PC-3 (cell line): ENCODE results near the gene AK4. TPM values are rescaled to one million over a fixed set of nuclear protein-coding genes. Genes with fewer than 3 reads are reported as not detected.

Experiments used
- ATAC-seq: fragments of 200-7000 bp; cut with Tn5 transposase; 2 replicates; pipeline ENCODE4 v1.9.1; 2020; ENCODE audit warnings: mild to moderate bottlenecking, moderate library complexity
- BruUV-seq: library from RNA; stranded (reverse); fragments of 400-500 nt; replicated peaks from 2 replicates; lab custom pipeline; 2021; lab: Mats Ljungman, UMichigan
- CTCF ChIA-PET: fragments of 300-600 bp; sonication (Branson Sonifier 250); formaldehyde crosslinking; loops from one replicate; lab custom pipeline; 2022; ENCODE audit warnings: antibody characterized with exemption; lab: Charles Lee
- POLR2A ChIA-PET: fragments of 300-600 bp; sonication (Branson Sonifier 250); formaldehyde crosslinking; loops from one replicate; lab custom pipeline; 2022; ENCODE audit warnings: antibody characterized with exemption; ENCODE audit not compliant: unreplicated experiment; lab: Charles Lee
- DNase-seq: peaks from one replicate; pipeline ENCODE4 v3.0.0-alpha.2; 2015
- H2AFZ ChIP-seq: fragments of 300-600 bp; sonication (generic); 2 replicates; pipeline ENCODE4 v1.6.0; 2016; ENCODE audit warnings: antibody characterized with exemption, low read length
- H3F3A ChIP-seq: fragments of 300-600 bp; sonication (generic); one replicate; pipeline ENCODE4 v1.6.0; 2017; ENCODE audit warnings: antibody characterized with exemption, low read length, control low read depth, mild to moderate bottlenecking; ENCODE audit not compliant: unreplicated experiment
- H3K27ac ChIP-seq: fragments of 300-600 bp; sonication (generic); 2 replicates; pipeline ENCODE4 v1.5.1; 2016; ENCODE audit warnings: mild to moderate bottlenecking, low read length
- H3K27me3 ChIP-seq: fragments of 300-600 bp; sonication (generic); 2 replicates; pipeline ENCODE4 v1.6.1; 2016; ENCODE audit warnings: low read length, mixed read lengths
- H3K36me3 ChIP-seq: fragments of 300-600 bp; sonication (generic); 2 replicates; pipeline ENCODE4 v1.6.1; 2016; ENCODE audit warnings: low read depth, mixed run types, low read length, mixed read lengths
- H3K4me1 ChIP-seq: fragments of 300-600 bp; sonication (generic); 2 replicates; pipeline ENCODE4 v1.5.1; 2016; ENCODE audit warnings: low read length; ENCODE audit not compliant: insufficient read depth
- H3K4me2 ChIP-seq: fragments of 300-600 bp; sonication (generic); 2 replicates; pipeline ENCODE4 v1.6.0; 2016; ENCODE audit warnings: low read length
- H3K4me3 ChIP-seq: fragments of 300-600 bp; sonication (generic); 2 replicates; pipeline ENCODE4 v1.5.1; 2016; ENCODE audit warnings: mild to moderate bottlenecking, low read length, mixed read lengths
- H3K79me2 ChIP-seq: fragments of 300-600 bp; sonication (generic); 2 replicates; pipeline ENCODE4 v1.6.1; 2017; ENCODE audit warnings: low read length, mixed read lengths
- H3K9ac ChIP-seq: fragments of 300-600 bp; sonication (generic); 2 replicates; pipeline ENCODE4 v1.6.0; 2016; ENCODE audit warnings: mild to moderate bottlenecking, low read length
- H3K9me2 ChIP-seq: fragments of 300-600 bp; sonication (generic); replicated peaks from 2 replicates; pipeline ENCODE4 v1.6.1; 2016; ENCODE audit warnings: mixed run types, low read length, mixed read lengths
- H3K9me3 ChIP-seq: fragments of 300-600 bp; sonication (generic); 2 replicates; pipeline ENCODE4 v1.6.1; 2016; ENCODE audit warnings: low read length, mixed read lengths
- H4K20me1 ChIP-seq: fragments of 300-600 bp; sonication (generic); 2 replicates; pipeline ENCODE4 v1.6.1; 2016; ENCODE audit warnings: low read length, mixed read lengths
- EZH2 ChIP-seq: fragments of 300-600 bp; sonication (generic); IDR thresholded peaks from one replicate; pipeline ENCODE4 v1.6.1; 2017; ENCODE audit warnings: antibody characterized with exemption, mild to moderate bottlenecking, low read length; ENCODE audit not compliant: unreplicated experiment
- EZH2phosphoT487 ChIP-seq: fragments of 300-600 bp; sonication (generic); IDR thresholded peaks from 2 replicates; pipeline ENCODE4 v1.6.1; 2018; ENCODE audit warnings: mild to moderate bottlenecking, antibody characterized with exemption, low read length, borderline replicate concordance
- intact Hi-C: fragments of 100-400 bp; cut with micrococcal nuclease; formaldehyde crosslinking; loops from 2 replicates; pipeline ENCODE4 v1.9.0; 2023
- total RNA-seq: library from RNA; depleted of rRNA; stranded (reverse); fragments of >200 nt; gene quantifications from 2 replicates; pipeline ENCODE4 v1.2.3, GENCODE V29; 2014
- TF ChIP-seq, protein P1 (sequence below): fragments of 300-600 bp; sonication (generic); conservative IDR thresholded peaks from 2 replicates; pipeline ENCODE4 v1.5.1; 2017; ENCODE audit warnings: antibody characterized with exemption, low read depth, mild to moderate bottlenecking, low read length

The AK4 gene
- total RNA-seq, 1 experiment from 2014 or later: 98.9 TPM

DNA sequence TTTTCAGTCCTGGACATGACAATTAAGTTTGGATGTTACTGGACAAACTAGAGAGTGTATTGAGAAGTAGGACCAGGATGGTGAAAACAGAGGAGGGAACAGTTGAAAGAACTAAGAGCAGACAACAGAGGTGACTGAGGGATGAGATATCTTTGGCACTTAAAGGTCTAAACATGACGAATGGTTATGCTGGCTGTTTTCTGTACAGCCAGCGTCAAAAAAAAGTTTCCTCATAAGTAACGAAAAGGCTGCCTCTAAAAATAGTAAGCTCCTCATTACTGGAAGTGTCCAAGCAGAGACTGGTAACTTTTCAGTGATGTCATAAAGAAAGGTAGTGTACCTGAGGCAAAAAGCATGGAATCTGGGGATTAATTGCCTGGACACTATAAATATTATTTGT, 35.2 kb upstream of the AK4 start:
- H4K20me1 ChIP-seq: no peaks in the 10 kb centered on the region
- H3K4me3 ChIP-seq: no peak overlapping the region
- H3K9me2 ChIP-seq: no peaks in the 10 kb centered on the region
- no peak for DNase-seq
- no peaks in the 10 kb centered on the region for H3K27me3 ChIP-seq
- no peak for ATAC-seq
- intact Hi-C loops: no loop called here
- no peaks in the 10 kb centered on the region for H3K79me2 ChIP-seq
- no peaks in the 10 kb centered on the region for H3K9me3 ChIP-seq
- ChIA-PET POLR2A (no interaction called here), CTCF (no interaction called here)
- peaks cover 10% of the 10 kb centered on the region for H3K4me1 ChIP-seq
- no TSS peak for BruUV-seq
- H3K27ac ChIP-seq: no peak overlapping the region
- H2AFZ ChIP-seq: no peak overlapping the region
- TF ChIP-seq EZH2phosphoT487 (no peak), EZH2 (no peak)
- TF ChIP-seq, protein P1, sequence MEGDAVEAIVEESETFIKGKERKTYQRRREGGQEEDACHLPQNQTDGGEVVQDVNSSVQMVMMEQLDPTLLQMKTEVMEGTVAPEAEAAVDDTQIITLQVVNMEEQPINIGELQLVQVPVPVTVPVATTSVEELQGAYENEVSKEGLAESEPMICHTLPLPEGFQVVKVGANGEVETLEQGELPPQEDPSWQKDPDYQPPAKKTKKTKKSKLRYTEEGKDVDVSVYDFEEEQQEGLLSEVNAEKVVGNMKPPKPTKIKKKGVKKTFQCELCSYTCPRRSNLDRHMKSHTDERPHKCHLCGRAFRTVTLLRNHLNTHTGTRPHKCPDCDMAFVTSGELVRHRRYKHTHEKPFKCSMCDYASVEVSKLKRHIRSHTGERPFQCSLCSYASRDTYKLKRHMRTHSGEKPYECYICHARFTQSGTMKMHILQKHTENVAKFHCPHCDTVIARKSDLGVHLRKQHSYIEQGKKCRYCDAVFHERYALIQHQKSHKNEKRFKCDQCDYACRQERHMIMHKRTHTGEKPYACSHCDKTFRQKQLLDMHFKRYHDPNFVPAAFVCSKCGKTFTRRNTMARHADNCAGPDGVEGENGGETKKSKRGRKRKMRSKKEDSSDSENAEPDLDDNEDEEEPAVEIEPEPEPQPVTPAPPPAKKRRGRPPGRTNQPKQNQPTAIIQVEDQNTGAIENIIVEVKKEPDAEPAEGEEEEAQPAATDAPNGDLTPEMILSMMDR: no peak
- H3F3A ChIP-seq: no peaks in the 10 kb centered on the region
- H3K4me2 ChIP-seq: no peak overlapping the region
- H3K9ac ChIP-seq: no peak overlapping the region
- no peaks in the 10 kb centered on the region for H3K36me3 ChIP-seq

DNA sequence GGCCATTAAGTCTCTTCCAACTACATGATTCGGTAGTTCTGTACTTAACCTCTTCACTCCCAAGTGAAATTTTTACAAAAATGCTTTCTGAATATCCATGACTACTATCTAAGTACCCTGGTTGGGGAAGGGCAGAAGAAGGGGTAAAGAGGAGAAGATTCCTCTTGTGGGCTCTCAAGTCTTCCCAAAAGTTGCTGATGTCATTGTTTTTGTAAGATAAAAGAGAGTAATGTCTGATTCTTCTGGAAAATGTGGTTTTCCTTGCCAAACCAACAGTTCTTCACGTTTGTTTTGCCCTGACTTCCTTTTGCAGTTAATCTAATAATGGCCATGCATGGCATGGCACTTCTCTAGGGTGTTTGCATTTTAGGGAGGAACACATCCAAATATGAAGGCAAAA, 34.7 kb upstream of the AK4 start:
- H3K27me3 ChIP-seq: no peaks in the 10 kb centered on the region
- no peak overlapping the region for H3K4me3 ChIP-seq
- ChIA-PET POLR2A (no interaction called here), CTCF (no interaction called here)
- H3K79me2 ChIP-seq: no peaks in the 10 kb centered on the region
- no peaks in the 10 kb centered on the region for H4K20me1 ChIP-seq
- H3K9me2 ChIP-seq: no peaks in the 10 kb centered on the region
- no peaks in the 10 kb centered on the region for H3K36me3 ChIP-seq
- H2AFZ ChIP-seq: no peak overlapping the region
- no peak overlapping the region for H3K27ac ChIP-seq
- no peak for ATAC-seq
- TF ChIP-seq EZH2 (no peak), EZH2phosphoT487 (no peak)
- TF ChIP-seq, protein P1: no peak
- intact Hi-C loops: no loop called here
- H3K9me3 ChIP-seq: no peaks in the 10 kb centered on the region
- no peak overlapping the region for H3K4me2 ChIP-seq
- H3F3A ChIP-seq: no peaks in the 10 kb centered on the region
- peaks cover 5% of the 10 kb centered on the region for H3K4me1 ChIP-seq
- no TSS peak for BruUV-seq
- no peak overlapping the region for H3K9ac ChIP-seq
- no peak for DNase-seq

DNA sequence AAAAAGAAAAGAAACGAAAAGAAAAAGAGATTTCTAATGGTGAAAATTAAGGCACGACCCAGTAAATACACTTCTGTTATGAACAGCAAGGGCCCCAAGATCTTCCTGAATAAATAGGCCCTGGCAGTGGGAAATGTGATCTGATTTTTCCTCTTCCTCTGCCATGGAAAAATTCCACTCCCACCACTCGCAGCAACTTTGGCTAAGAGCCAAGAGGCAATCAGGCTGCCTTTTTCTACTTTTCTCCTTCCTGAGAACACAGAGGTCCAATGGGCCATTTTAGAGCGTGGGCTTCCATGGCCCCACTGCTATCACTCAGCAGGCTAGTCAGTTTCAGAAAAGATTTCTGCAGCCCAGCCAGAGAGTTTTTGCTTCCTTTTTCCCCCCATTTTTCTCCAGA, 33.7 kb upstream of the AK4 start:
- ChIA-PET POLR2A (interaction anchor here (0.5 kb wide), 1 partner anchor 35 kb away, joined by 3 read pairs; no protein-coding TSS in a partner anchor), CTCF (no interaction called here)
- no peaks in the 10 kb centered on the region for H4K20me1 ChIP-seq
- no peak overlapping the region for H3K9ac ChIP-seq
- no peaks in the 10 kb centered on the region for H3F3A ChIP-seq
- TF ChIP-seq EZH2 (no peak), EZH2phosphoT487 (no peak)
- TF ChIP-seq, protein P1: no peak
- BruUV-seq: no TSS peak
- no peaks in the 10 kb centered on the region for H3K27me3 ChIP-seq
- no peaks in the 10 kb centered on the region for H3K36me3 ChIP-seq
- no peak for ATAC-seq
- no peak overlapping the region for H3K4me2 ChIP-seq
- H3K27ac ChIP-seq: no peak overlapping the region
- no peaks in the 10 kb centered on the region for H3K79me2 ChIP-seq
- no peak for DNase-seq
- H3K9me2 ChIP-seq: no peaks in the 10 kb centered on the region
- H2AFZ ChIP-seq: no peak overlapping the region
- intact Hi-C loops: no loop called here
- H3K9me3 ChIP-seq: no peaks in the 10 kb centered on the region
- no peak overlapping the region for H3K4me3 ChIP-seq
- no peaks in the 10 kb centered on the region for H3K4me1 ChIP-seq
